GM20431 (cell line): ENCODE data around the gene TCEAL5.
"Not testable (repeated sequence)": the region's sequence is repeated elsewhere in the genome, so short reads cannot be mapped to it uniquely, and the experiment has no call there.

Experiments
- in situ Hi-C: fragments of 300-500 bp; cut with MseI, MboI; formaldehyde crosslinking; loops from one replicate; pipeline ENCODE4 v1.15.0; 2020; ENCODE audit warnings: low sequenced_read_pairs; ENCODE audit not compliant: unreplicated experiment

The TCEAL5 gene

DNA sequence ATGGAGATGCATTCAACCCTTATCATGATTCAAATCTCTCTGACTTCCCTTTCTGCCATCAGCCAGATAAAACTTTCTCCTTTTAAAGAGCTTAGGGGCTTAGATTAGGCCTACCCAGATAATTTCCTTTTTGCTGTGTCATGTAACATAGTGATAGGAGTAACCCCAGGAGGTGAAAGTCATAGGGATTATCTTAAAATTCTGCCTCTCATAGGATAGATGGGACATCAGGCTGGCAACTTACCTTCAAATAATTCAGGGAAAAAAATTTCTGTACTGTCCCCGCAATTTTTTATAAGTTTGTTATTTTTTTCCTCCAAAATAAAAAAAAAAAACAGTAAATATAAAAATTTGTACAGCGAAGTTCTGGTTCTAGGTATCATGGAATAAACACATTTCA lies 40.9 kb downstream of the TCEAL5 start:
- in situ Hi-C loops, result not testable (repeated sequence)

DNA sequence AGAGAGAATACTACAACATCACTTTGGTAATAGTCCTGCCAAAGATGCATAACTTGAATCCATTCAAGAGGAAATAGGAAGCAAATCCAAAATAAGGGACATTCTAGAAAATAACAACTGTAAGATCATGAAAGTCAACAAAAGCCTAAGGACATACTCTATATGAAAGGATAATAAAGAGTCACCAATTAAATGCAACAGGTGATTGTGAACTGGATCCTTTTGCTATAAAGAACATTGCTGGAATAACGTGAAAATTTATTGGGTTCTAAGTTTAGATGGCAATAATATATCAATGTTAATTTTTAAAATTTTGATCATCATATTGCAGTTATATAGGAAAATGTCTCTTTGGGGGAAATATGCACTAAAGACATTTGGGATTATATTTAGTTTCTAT lies 41.7 kb downstream of the TCEAL5 start:
- in situ Hi-C loops, result no loop called here

DNA sequence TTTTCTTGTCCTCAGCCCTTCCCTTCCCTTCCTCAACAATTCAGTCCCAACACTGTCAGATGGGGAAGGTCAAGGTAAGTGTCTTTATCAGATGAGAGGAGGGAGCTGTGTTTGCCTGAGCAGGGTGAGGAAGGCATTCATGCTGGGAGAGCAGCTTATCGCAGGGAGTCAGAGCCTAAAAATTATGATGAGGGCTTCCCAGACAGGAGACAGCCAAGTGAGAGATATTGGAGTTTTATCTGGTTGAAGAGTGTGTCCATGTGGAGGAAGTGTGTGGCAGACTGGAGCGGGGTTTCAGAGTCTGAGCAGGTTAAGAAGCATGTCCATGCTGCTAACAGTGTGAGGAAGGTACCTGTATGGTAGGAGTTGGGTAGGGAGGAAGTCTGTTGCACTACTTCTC lies 43.3 kb downstream of the TCEAL5 start:
- in situ Hi-C loops, result no loop called here

DNA sequence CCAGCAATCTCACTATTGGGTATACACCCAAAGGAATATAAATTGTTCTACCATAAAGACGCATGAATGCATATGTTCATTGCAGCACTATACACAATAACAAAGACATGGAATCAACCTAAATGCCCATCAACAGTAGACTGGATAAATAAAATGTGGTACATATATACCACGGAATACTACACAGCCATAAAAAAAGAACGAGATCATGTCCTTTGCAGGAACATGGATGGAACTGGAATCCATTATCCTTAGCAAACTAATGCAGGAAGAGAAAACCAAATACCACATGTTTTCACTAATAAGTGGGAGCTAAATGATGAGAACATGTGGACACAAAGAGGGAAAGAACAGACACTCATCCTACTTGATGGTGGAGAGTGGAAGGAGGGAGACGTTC lies 50.6 kb downstream of the TCEAL5 start:
- in situ Hi-C loops, result not testable (repeated sequence)
